Spleen (tissue), 7 donors: ENCODE results near the gene UROC1.

Experiments used
- POLR2A ChIP-seq, 3 donors: fragments of 450-650 bp; IDR thresholded peaks; one replicate each; pipeline ENCODE4 v1.5.1; 2017; ENCODE audit warnings: antibody characterized with exemption in 3 of 3, mild to moderate bottlenecking in 1 of 3
- TF ChIP-seq, protein P1 (sequence below), 11 experiments: fragments of 200-600 bp in 7 of 11; fragments of 450-650 bp in 4 of 11; sonication (generic) in 4 of 11; IDR thresholded peaks in 8 of 11; conservative IDR thresholded peaks in 3 of 11; 1 replicate in 7 of 11; 2 replicates in 4 of 11; pipeline versions ENCODE4 v1.4.0 to v1.8.0; 2016 to 2021; ENCODE audit warnings: antibody characterized with exemption in 11 of 11, inconsistent platforms in 4 of 11, mild to moderate bottlenecking in 1 of 11
- donor health status: DM: no; HTN: no; CAD: no; lungs with moderate emphysema.
- donor health status: DM: no; HTN: no; CAD: no.
- donor health status: DM: no; HTN: no; CAD: no.

GRCh38 chr3:126469479-126469878, 48.1 kb downstream of the UROC1 start:
- TF ChIP-seq, protein P1, sequence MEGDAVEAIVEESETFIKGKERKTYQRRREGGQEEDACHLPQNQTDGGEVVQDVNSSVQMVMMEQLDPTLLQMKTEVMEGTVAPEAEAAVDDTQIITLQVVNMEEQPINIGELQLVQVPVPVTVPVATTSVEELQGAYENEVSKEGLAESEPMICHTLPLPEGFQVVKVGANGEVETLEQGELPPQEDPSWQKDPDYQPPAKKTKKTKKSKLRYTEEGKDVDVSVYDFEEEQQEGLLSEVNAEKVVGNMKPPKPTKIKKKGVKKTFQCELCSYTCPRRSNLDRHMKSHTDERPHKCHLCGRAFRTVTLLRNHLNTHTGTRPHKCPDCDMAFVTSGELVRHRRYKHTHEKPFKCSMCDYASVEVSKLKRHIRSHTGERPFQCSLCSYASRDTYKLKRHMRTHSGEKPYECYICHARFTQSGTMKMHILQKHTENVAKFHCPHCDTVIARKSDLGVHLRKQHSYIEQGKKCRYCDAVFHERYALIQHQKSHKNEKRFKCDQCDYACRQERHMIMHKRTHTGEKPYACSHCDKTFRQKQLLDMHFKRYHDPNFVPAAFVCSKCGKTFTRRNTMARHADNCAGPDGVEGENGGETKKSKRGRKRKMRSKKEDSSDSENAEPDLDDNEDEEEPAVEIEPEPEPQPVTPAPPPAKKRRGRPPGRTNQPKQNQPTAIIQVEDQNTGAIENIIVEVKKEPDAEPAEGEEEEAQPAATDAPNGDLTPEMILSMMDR (IDR thresholded peaks at IDR 0.05 in 8 of 11, conservative IDR thresholded peaks at IDR 0.05 in 3 of 11) = no peak
- TF ChIP-seq POLR2A (IDR thresholded peaks at IDR 0.05) = no peak
